Measurements from ENCODE around the gene CELF3.

DNA sequence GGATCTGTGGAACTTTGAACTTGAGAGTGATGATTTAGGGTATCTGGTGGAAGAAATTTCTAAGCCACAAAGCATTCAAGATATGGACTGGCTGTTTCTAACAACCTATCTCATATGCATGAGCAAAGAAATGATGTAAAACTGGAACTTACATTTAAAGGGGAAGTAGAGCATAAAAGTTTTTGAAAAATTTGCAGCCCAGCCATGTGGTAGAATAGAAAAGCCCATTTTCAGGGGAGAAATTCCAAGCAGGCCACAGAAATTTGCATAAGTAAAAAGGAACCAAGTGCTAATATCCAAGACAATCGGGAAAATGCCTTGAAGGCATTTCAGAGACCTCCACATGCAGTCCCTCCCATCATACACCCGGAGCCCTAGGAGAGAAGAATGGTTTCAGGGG lies 20.4 kb upstream of the CELF3 start:
- no peak for TF ChIP-seq ZNF720 (CRISPR knock-in tag; IDR thresholded peaks at IDR 0.05)
- no peak for TF ChIP-seq EP300 (IDR thresholded peaks at IDR 0.05; ENCODE audit: low read depth in 2 of 2, low read length in 2 of 2)
- no peak for TF ChIP-seq EP300 (CRISPR knock-in tag; IDR thresholded peaks at IDR 0.05; ENCODE audit: borderline replicate concordance)
- no peak for TF ChIP-seq SMARCC2 (IDR thresholded peaks at IDR 0.05)
- TF ChIP-seq, protein P1, sequence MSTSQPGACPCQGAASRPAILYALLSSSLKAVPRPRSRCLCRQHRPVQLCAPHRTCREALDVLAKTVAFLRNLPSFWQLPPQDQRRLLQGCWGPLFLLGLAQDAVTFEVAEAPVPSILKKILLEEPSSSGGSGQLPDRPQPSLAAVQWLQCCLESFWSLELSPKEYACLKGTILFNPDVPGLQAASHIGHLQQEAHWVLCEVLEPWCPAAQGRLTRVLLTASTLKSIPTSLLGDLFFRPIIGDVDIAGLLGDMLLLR (CRISPR knock-in tag; IDR thresholded peaks at IDR 0.05): no peak
- no peak for TF ChIP-seq POLR2AphosphoS2 (IDR thresholded peaks at IDR 0.05; ENCODE audit: low read depth, low read length)
- no peak for TF ChIP-seq SRY (CRISPR knock-in tag; IDR thresholded peaks at IDR 0.05)
- TF ChIP-seq, protein P2, sequence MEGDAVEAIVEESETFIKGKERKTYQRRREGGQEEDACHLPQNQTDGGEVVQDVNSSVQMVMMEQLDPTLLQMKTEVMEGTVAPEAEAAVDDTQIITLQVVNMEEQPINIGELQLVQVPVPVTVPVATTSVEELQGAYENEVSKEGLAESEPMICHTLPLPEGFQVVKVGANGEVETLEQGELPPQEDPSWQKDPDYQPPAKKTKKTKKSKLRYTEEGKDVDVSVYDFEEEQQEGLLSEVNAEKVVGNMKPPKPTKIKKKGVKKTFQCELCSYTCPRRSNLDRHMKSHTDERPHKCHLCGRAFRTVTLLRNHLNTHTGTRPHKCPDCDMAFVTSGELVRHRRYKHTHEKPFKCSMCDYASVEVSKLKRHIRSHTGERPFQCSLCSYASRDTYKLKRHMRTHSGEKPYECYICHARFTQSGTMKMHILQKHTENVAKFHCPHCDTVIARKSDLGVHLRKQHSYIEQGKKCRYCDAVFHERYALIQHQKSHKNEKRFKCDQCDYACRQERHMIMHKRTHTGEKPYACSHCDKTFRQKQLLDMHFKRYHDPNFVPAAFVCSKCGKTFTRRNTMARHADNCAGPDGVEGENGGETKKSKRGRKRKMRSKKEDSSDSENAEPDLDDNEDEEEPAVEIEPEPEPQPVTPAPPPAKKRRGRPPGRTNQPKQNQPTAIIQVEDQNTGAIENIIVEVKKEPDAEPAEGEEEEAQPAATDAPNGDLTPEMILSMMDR (CRISPR knock-in tag; IDR thresholded peaks at IDR 0.05): no peak
